ENCODE results near the gene GATD1. TPM values are rescaled to one million over a fixed set of nuclear protein-coding genes. Genes with fewer than 3 reads are reported as not detected.
A peak's percentile ranks its signal among the peaks of the same experiment; 100 is the strongest.

Gene GATD1
- total and polyA plus RNA-seq, 9 of the 15 experiments (the other 6 are each of a cell fraction or from before 2014, with no cell fraction given) = 2.8 to 144 (median 36.9) TPM

DNA sequence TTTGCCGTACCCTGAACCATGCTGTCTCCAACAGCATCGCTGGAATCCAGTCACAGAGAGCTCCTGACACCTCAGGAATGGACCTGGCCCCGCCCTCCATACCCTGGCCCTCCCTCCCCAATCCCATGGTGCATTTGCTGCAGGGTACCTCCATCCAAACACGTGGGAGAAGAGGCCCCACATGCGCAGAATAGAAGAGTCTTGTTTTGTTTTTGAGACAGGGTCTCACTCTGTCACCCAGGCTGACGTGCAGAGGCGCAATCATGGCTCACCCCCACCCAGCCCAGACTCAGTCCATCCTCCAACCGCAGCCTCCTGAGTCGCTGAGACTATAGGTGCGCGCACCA, 39.1 kb upstream of the GATD1 start (continued):
- TF ChIP-seq, protein P1, sequence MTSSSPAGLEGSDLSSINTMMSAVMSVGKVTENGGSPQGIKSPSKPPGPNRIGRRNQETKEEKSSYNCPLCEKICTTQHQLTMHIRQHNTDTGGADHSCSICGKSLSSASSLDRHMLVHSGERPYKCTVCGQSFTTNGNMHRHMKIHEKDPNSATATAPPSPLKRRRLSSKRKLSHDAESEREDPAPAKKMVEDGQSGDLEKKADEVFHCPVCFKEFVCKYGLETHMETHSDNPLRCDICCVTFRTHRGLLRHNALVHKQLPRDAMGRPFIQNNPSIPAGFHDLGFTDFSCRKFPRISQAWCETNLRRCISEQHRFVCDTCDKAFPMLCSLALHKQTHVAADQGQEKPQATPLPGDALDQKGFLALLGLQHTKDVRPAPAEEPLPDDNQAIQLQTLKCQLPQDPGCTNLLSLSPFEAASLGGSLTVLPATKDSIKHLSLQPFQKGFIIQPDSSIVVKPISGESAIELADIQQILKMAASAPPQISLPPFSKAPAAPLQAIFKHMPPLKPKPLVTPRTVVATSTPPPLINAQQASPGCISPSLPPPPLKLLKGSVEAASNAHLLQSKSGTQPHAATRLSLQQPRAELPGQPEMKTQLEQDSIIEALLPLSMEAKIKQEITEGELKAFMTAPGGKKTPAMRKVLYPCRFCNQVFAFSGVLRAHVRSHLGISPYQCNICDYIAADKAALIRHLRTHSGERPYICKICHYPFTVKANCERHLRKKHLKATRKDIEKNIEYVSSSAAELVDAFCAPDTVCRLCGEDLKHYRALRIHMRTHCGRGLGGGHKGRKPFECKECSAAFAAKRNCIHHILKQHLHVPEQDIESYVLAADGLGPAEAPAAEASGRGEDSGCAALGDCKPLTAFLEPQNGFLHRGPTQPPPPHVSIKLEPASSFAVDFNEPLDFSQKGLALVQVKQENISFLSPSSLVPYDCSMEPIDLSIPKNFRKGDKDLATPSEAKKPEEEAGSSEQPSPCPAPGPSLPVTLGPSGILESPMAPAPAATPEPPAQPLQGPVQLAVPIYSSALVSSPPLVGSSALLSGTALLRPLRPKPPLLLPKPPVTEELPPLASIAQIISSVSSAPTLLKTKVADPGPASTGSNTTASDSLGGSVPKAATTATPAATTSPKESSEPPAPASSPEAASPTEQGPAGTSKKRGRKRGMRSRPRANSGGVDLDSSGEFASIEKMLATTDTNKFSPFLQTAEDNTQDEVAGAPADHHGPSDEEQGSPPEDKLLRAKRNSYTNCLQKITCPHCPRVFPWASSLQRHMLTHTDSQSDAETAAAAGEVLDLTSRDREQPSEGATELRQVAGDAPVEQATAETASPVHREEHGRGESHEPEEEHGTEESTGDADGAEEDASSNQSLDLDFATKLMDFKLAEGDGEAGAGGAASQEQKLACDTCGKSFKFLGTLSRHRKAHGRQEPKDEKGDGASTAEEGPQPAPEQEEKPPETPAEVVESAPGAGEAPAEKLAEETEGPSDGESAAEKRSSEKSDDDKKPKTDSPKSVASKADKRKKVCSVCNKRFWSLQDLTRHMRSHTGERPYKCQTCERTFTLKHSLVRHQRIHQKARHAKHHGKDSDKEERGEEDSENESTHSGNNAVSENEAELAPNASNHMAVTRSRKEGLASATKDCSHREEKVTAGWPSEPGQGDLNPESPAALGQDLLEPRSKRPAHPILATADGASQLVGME (CRISPR knock-in tag; IDR thresholded peaks at IDR 0.05) = no peak
- TF ChIP-seq NR2C2 (CRISPR knock-in tag; IDR thresholded peaks at IDR 0.05) (no peak), NR2C2 (tag; IDR thresholded peaks at IDR 0.05) (no peak), ZNF197 (CRISPR knock-in tag; IDR thresholded peaks at IDR 0.05; ENCODE audit: low read depth) (no peak), GTF2F1 (IDR thresholded peaks at IDR 0.05; ENCODE audit: low read depth, low read length) (no peak)
- TF ChIP-seq, protein P2, sequence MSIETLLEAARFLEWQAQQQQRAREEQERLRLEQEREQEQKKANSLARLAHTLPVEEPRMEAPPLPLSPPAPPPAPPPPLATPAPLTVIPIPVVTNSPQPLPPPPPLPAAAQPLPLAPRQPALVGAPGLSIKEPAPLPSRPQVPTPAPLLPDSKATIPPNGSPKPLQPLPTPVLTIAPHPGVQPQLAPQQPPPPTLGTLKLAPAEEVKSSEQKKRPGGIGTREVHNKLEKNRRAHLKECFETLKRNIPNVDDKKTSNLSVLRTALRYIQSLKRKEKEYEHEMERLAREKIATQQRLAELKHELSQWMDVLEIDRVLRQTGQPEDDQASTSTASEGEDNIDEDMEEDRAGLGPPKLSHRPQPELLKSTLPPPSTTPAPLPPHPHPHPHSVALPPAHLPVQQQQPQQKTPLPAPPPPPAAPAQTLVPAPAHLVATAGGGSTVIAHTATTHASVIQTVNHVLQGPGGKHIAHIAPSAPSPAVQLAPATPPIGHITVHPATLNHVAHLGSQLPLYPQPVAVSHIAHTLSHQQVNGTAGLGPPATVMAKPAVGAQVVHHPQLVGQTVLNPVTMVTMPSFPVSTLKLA (conservative IDR thresholded peaks at IDR 0.05) = peak; percentile 60 to 69; a peak in 3 of 4 replicates

All from K562 (cell line).